Natural killer cell (primary cell): ENCODE measurements around the gene NRG4. TPM values are rescaled to one million over a fixed set of nuclear protein-coding genes. Genes with fewer than 3 reads are reported as not detected.

Experiments
- ATAC-seq, 3 donors: fragments of 150-1000 bp in 2 of 3; fragments of 200-7000 bp in 1 of 3; cut with Tn5 transposase; 1 replicate in 1 of 3; 2 replicates in 2 of 3; pipeline ENCODE4 v1.10.0; 2021; ENCODE audit warnings: mild to moderate bottlenecking in 2 of 3, moderate library complexity in 2 of 3
- DNase-seq, 2 donors: peaks; one replicate each; pipeline versions ENCODE4 v3.0.0 to v3.0.0-alpha.2; 2013 to 2021; ENCODE audit warnings: mixed read lengths in 1 of 2
- H3K27ac ChIP-seq: one replicate; pipeline ENCODE4 v1.5.1; 2013; ENCODE audit warnings: mild to moderate bottlenecking, low read length
- H3K27me3 ChIP-seq: one replicate; pipeline ENCODE4 v1.6.1; 2013; ENCODE audit warnings: low read length; ENCODE audit not compliant: control insufficient read depth, insufficient read depth
- H3K36me3 ChIP-seq: one replicate; pipeline ENCODE4 v1.6.1; 2013; ENCODE audit warnings: low read length; ENCODE audit not compliant: control insufficient read depth, insufficient read depth
- H3K4me1 ChIP-seq: one replicate; pipeline ENCODE4 v1.6.1; 2013; ENCODE audit warnings: low read length; ENCODE audit not compliant: control insufficient read depth, insufficient read depth
- H3K4me3 ChIP-seq: one replicate; pipeline ENCODE4 v1.5.1; 2013; ENCODE audit warnings: low read length
- H3K9me3 ChIP-seq: one replicate; pipeline ENCODE4 v1.6.1; 2013; ENCODE audit warnings: low read length; ENCODE audit not compliant: control insufficient read depth, insufficient read depth
- H3K27ac Mint-ChIP-seq, 2 donors: one replicate each; pipeline ENCODE4 v1.8.0; 2022; ENCODE audit warnings: mild to moderate bottlenecking in 2 of 2, mixed read lengths in 2 of 2, moderate library complexity in 1 of 2
- H3K27me3 Mint-ChIP-seq, 2 donors: one replicate each; pipeline ENCODE4 v1.8.0; 2022; ENCODE audit warnings: low read depth in 2 of 2, mixed read lengths in 2 of 2
- H3K36me3 Mint-ChIP-seq: one replicate; pipeline ENCODE4 v1.8.0; 2022; ENCODE audit warnings: mixed read lengths
- H3K4me1 Mint-ChIP-seq, 2 donors: one replicate each; pipeline ENCODE4 v1.8.0; 2022; ENCODE audit warnings: mixed read lengths in 2 of 2
- H3K4me3 Mint-ChIP-seq: one replicate; pipeline ENCODE4 v1.8.0; 2022; ENCODE audit warnings: mild to moderate bottlenecking, moderate library complexity, mixed read lengths
- H3K9me3 Mint-ChIP-seq, 2 donors: one replicate each; pipeline ENCODE4 v1.8.0; 2022; ENCODE audit warnings: mixed read lengths in 2 of 2
- WGBS: methylation state at CpG from one replicate; pipeline ENCODE4 v1.1.7; 2013; ENCODE audit warnings: missing lambda C conversion rate; ENCODE audit not compliant: insufficient coverage; 5-methylcytosine and 5-hydroxymethylcytosine counted together
- intact Hi-C: fragments of 100-400 bp; cut with micrococcal nuclease; formaldehyde crosslinking; loops from one replicate; pipeline ENCODE4 v1.14.2; 2022
- total RNA-seq, 4 donors: library from RNA; stranded (reverse); fragments of 120-200 nt in 1 of 4; gene quantifications; one replicate each; pipeline versions ENCODE4 v1.2.3 to v1.2.4, GENCODE V29; 2013 to 2022
- TF ChIP-seq, protein P1 (sequence below): fragments of 200-600 bp; IDR thresholded peaks from one replicate; pipeline ENCODE4 v1.8.0; 2022; ENCODE audit warnings: antibody characterized with exemption

The NRG4 gene
- total RNA-seq = not detected
- 0.05 TPM for total RNA-seq (2013)

GRCh38 chr15:76011627-76012551, at the start of gene NRG4:
NRG4 (minus strand) TSS chr15:76012424; CDS start chr15:76011230, 1,194 bp downstream.
- Histone ChIP-seq H3K4me3 (no peak within 1 kb of the TSS), H3K9me3 (no peaks in the 10 kb centered on the region), H3K36me3 (no peaks in the 10 kb centered on the region), H3K27ac (no peak within 1 kb of the TSS), H3K4me1 (no peaks in the 10 kb centered on the region), H3K27me3 (peaks cover 2% of the 10 kb centered on the region)
- intact Hi-C loops = no loop called here
- 20% methylated on average over 12 of the region's 13 CpGs for WGBS
- Mint-ChIP-seq H3K27me3 (peaks cover 13 to 42% of the 10 kb centered on the region in 2 donors), H3K9me3 (peaks cover 4% of the 10 kb centered on the region in 2 donors), H3K4me1 (peaks cover 6% of the 10 kb centered on the region in 2 donors), H3K4me3 (no peak within 1 kb of the TSS), H3K36me3 (peaks cover 18% of the 10 kb centered on the region), H3K27ac (no peak within 1 kb of the TSS)
- TF ChIP-seq, protein P1, sequence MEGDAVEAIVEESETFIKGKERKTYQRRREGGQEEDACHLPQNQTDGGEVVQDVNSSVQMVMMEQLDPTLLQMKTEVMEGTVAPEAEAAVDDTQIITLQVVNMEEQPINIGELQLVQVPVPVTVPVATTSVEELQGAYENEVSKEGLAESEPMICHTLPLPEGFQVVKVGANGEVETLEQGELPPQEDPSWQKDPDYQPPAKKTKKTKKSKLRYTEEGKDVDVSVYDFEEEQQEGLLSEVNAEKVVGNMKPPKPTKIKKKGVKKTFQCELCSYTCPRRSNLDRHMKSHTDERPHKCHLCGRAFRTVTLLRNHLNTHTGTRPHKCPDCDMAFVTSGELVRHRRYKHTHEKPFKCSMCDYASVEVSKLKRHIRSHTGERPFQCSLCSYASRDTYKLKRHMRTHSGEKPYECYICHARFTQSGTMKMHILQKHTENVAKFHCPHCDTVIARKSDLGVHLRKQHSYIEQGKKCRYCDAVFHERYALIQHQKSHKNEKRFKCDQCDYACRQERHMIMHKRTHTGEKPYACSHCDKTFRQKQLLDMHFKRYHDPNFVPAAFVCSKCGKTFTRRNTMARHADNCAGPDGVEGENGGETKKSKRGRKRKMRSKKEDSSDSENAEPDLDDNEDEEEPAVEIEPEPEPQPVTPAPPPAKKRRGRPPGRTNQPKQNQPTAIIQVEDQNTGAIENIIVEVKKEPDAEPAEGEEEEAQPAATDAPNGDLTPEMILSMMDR = no peak
- DNase-seq (no peak), ATAC-seq (no peak)

GRCh38 chr15:76061700-76062099, 49.5 kb upstream of the NRG4 start:
- peaks cover 20 to 29% of the 10 kb centered on the region in 2 donors for H3K4me1 Mint-ChIP-seq
- H3K27me3 Mint-ChIP-seq = peaks cover 49 to 72% of the 10 kb centered on the region in 2 donors
- DNase-seq (no peak), ATAC-seq (no peak)
- H3K36me3 Mint-ChIP-seq = no peaks in the 10 kb centered on the region
- no peak overlapping the region for H3K4me3 ChIP-seq
- H3K36me3 ChIP-seq = no peaks in the 10 kb centered on the region
- TF ChIP-seq, protein P1 = no peak
- intact Hi-C loops = no loop called here
- no peaks in the 10 kb centered on the region for H3K9me3 ChIP-seq
- WGBS = 92% methylated on average over 5 of the region's 5 CpGs
- H3K9me3 Mint-ChIP-seq = no peaks in the 10 kb centered on the region
- H3K27ac ChIP-seq = no peak overlapping the region
- H3K27ac Mint-ChIP-seq = no peak overlapping the region
- peaks cover 33% of the 10 kb centered on the region for H3K27me3 ChIP-seq
- no peak overlapping the region for H3K4me3 Mint-ChIP-seq
- peaks cover 21% of the 10 kb centered on the region for H3K4me1 ChIP-seq

- Histone ChIP-seq H3K9me3 (no peaks in the 10 kb centered on the region), H3K4me3 (peak overlapping the region; percentile 33), H3K27me3 (peaks cover 33% of the 10 kb centered on the region), H3K36me3 (no peaks in the 10 kb centered on the region), H3K4me1 (peaks cover 20% of the 10 kb centered on the region), H3K27ac (no peak overlapping the region)
- TF ChIP-seq, protein P1 = no peak
- Mint-ChIP-seq H3K9me3 (no peaks in the 10 kb centered on the region), H3K4me1 (peaks cover 18 to 23% of the 10 kb centered on the region in 2 donors), H3K36me3 (no peaks in the 10 kb centered on the region), H3K27me3 (peaks cover 51 to 66% of the 10 kb centered on the region in 2 donors), H3K4me3 (peak overlapping the region; percentile 85), H3K27ac (peak overlapping the region in 1 of 2 donors; percentile 2)
- WGBS = 9% methylated on average over 20 of the region's 20 CpGs
- ATAC-seq (peak; percentile 52 to 79 (median 61)), DNase-seq (peak; percentile 34 to 65)
- intact Hi-C loops = no loop called here
These were observed 48.1 kb upstream of the NRG4 start for GRCh38 chr15:76060118-76060989.
